ENCODE measurements around the gene PPL. TPM values are rescaled to one million over a fixed set of nuclear protein-coding genes. Genes with fewer than 3 reads are reported as not detected.

PPL gene
- total and polyA plus RNA-seq, 4 experiments from 2014 or later = 0.39 TPM; not detected in 3

DNA sequence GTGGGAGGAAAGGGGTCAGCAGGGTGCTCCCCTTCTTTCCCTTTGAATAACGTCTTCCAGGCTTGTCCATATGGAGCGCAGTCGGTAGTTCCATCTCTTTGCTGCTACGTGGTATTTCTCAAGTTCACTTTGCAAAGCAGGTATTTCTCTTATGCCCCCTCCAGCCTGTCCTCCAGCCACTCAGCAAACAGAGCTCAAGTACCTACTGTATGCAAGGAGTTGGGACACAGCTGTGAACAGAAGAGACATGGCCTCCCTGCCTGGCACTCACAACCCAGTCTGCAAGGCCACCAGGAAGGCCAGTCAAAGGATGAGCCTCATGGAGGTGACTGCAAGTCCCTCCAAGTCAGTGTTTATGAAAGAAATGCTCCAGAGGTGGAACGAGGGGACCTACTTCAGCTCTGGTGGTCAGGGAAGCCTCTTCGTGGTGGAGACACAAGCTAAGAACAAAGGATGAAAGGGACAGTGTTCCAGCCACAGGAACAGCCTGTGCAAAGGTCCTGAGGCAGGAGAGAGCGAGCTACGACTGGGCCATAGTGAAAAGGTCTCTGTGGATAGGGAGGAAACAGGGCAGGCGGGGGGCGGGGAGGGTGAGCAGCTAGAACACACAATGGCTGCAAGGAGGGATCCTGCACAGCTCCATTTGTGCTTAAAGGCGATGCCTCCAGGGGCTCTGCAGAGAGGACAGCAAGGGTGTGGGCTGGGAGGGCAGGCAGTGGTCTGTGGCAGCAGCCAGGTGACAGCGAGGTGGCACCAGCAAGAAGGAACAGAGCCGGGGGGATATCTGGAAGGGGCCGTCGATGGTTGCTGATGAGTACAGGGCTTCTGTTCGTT is 32.6 kb downstream of the PPL start:
- DNase-seq = no peak
- Histone ChIP-seq H3K27ac (ENCODE audit: low read depth, low read length) (no peak overlapping the region), H3K4me1 (ENCODE audit: insufficient read depth, low read length) (no peaks in the 10 kb centered on the region), H3K4me3 (ENCODE audit: low read length in 2 of 2) (no peak overlapping the region), H3K27me3 (ENCODE audit: insufficient read depth, low read length) (no peaks in the 10 kb centered on the region), H3K9me3 (ENCODE audit: control insufficient read depth in 1 of 2, low read length in 2 of 2) (no peaks in the 10 kb centered on the region), H3K36me3 (ENCODE audit: insufficient read depth, low read length) (no peaks in the 10 kb centered on the region)
- Mint-ChIP-seq H3K9me3 (peaks cover 0 to 3% (median 0%) of the 10 kb centered on the region in 8 donors), H3K27ac (no peak overlapping the region), H3K27me3 (peaks cover 15 to 16% of the 10 kb centered on the region in 2 donors), H3K4me3 (no peak overlapping the region), H3K4me1 (no peaks in the 10 kb centered on the region), H3K36me3 (no peaks in the 10 kb centered on the region)
- intact Hi-C loops (cut with micrococcal nuclease) = no loop called here
- ChIA-PET POLR2A (ENCODE audit: partially characterized antibody) (no interaction called here), CTCF (ENCODE audit: partially characterized antibody) (no interaction called here)

GRCh38 chr16:4902038-4902437 is 34.9 kb downstream of the PPL start:
- H3K4me3 ChIP-seq (ENCODE audit: low read length in 2 of 2) = no peak overlapping the region
- H3K4me1 Mint-ChIP-seq = no peaks in the 10 kb centered on the region
- H3K27me3 Mint-ChIP-seq = peaks cover 15 to 18% of the 10 kb centered on the region in 2 donors
- H3K27me3 ChIP-seq (ENCODE audit: insufficient read depth, low read length) = no peaks in the 10 kb centered on the region
- H3K27ac ChIP-seq (ENCODE audit: low read depth, low read length) = no peak overlapping the region
- H3K4me1 ChIP-seq (ENCODE audit: insufficient read depth, low read length) = no peaks in the 10 kb centered on the region
- H3K27ac Mint-ChIP-seq = no peak overlapping the region
- intact Hi-C loops (cut with micrococcal nuclease) = no loop called here
- no peaks in the 10 kb centered on the region for H3K36me3 Mint-ChIP-seq
- DNase-seq = no peak
- H3K36me3 ChIP-seq (ENCODE audit: insufficient read depth, low read length) = no peaks in the 10 kb centered on the region
- no peak overlapping the region for H3K4me3 Mint-ChIP-seq
- no peaks in the 10 kb centered on the region for H3K9me3 ChIP-seq (ENCODE audit: control insufficient read depth in 1 of 2, low read length in 2 of 2)
- peaks cover 0 to 8% (median under 1%) of the 10 kb centered on the region in 8 donors for H3K9me3 Mint-ChIP-seq
- ChIA-PET POLR2A (ENCODE audit: partially characterized antibody) (no interaction called here), CTCF (ENCODE audit: partially characterized antibody) (no interaction called here)

GRCh38 chr16:4900750-4901149 is 36.2 kb downstream of the PPL start:
- Mint-ChIP-seq H3K9me3 (peaks cover 0 to 8% (median under 1%) of the 10 kb centered on the region in 8 donors), H3K4me1 (no peaks in the 10 kb centered on the region), H3K27ac (no peak overlapping the region), H3K27me3 (peaks cover 15 to 21% of the 10 kb centered on the region in 2 donors), H3K4me3 (no peak overlapping the region), H3K36me3 (no peaks in the 10 kb centered on the region)
- H3K36me3 ChIP-seq (ENCODE audit: insufficient read depth, low read length) = no peaks in the 10 kb centered on the region
- intact Hi-C loops (cut with micrococcal nuclease) = no loop called here
- no peak for DNase-seq
- no peak overlapping the region for H3K27ac ChIP-seq (ENCODE audit: low read depth, low read length)
- no peaks in the 10 kb centered on the region for H3K27me3 ChIP-seq (ENCODE audit: insufficient read depth, low read length)
- no peak overlapping the region for H3K4me3 ChIP-seq (ENCODE audit: low read length in 2 of 2)
- POLR2A ChIA-PET (ENCODE audit: partially characterized antibody) = no interaction called here
- H3K4me1 ChIP-seq (ENCODE audit: insufficient read depth, low read length) = no peaks in the 10 kb centered on the region
- CTCF ChIA-PET (ENCODE audit: partially characterized antibody) = no interaction called here
- no peaks in the 10 kb centered on the region for H3K9me3 ChIP-seq (ENCODE audit: control insufficient read depth in 1 of 2, low read length in 2 of 2)

DNA sequence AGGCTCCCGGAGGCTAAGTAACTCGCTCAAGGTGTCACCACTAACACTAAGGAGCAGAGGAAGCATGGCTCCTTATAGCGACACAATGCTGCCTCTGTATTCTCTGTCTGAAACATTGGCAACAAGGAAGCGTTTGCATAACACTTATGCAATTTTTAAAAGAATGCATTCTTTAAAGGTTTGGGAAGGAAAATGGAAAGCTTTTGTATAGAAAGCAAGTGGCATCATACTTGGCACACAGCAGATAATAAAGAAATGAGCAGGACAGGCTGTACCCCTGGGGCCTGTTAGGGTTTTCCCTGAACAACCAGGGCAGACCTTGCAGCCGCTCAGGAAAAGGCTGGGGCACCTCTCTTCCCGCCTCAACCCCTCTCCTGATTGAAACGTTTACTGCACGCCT is 36.9 kb downstream of the PPL start:
- POLR2A ChIA-PET (ENCODE audit: partially characterized antibody) = no interaction called here
- Mint-ChIP-seq H3K9me3 (peaks cover 0 to 8% (median under 1%) of the 10 kb centered on the region in 8 donors), H3K27me3 (peaks cover 15% of the 10 kb centered on the region in 2 donors), H3K36me3 (no peaks in the 10 kb centered on the region), H3K4me3 (no peak overlapping the region), H3K27ac (no peak overlapping the region), H3K4me1 (no peaks in the 10 kb centered on the region)
- Histone ChIP-seq H3K4me3 (ENCODE audit: low read length in 2 of 2) (no peak overlapping the region), H3K36me3 (ENCODE audit: insufficient read depth, low read length) (no peaks in the 10 kb centered on the region), H3K9me3 (ENCODE audit: control insufficient read depth in 1 of 2, low read length in 2 of 2) (no peaks in the 10 kb centered on the region), H3K27ac (ENCODE audit: low read depth, low read length) (no peak overlapping the region), H3K4me1 (ENCODE audit: insufficient read depth, low read length) (no peaks in the 10 kb centered on the region), H3K27me3 (ENCODE audit: insufficient read depth, low read length) (no peaks in the 10 kb centered on the region)
- intact Hi-C loops (cut with micrococcal nuclease) = no loop called here
- CTCF ChIA-PET (ENCODE audit: partially characterized antibody) = no interaction called here
- DNase-seq = no peak

DNA sequence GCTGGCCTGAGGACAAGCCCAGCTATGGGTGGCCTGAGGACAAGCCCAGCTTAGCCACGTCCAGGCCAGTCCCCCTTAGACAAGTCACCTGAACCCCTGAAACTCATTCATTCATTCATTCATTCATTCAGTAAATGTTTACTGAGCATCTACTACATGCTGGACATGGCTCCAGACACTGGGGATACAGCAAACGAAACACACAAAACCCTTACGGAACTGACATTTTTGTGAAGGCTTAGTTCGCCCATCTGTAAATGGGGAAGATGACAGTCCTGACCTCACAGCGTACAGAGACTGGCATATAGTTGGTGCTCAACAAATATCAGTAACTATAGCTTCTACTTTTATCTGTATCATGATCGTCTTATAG is 37.5 kb downstream of the PPL start:
- H3K36me3 Mint-ChIP-seq = no peaks in the 10 kb centered on the region
- peaks cover 0 to 8% (median under 1%) of the 10 kb centered on the region in 8 donors for H3K9me3 Mint-ChIP-seq
- no peaks in the 10 kb centered on the region for H3K4me1 Mint-ChIP-seq
- H3K27ac ChIP-seq (ENCODE audit: low read depth, low read length) = no peak overlapping the region
- intact Hi-C loops (cut with micrococcal nuclease) = no loop called here
- CTCF ChIA-PET (ENCODE audit: partially characterized antibody) = no interaction called here
- POLR2A ChIA-PET (ENCODE audit: partially characterized antibody) = no interaction called here
- no peak overlapping the region for H3K4me3 Mint-ChIP-seq
- H3K36me3 ChIP-seq (ENCODE audit: insufficient read depth, low read length) = no peaks in the 10 kb centered on the region
- H3K27me3 Mint-ChIP-seq = peaks cover 12 to 15% of the 10 kb centered on the region in 2 donors
- no peak overlapping the region for H3K4me3 ChIP-seq (ENCODE audit: low read length in 2 of 2)
- no peaks in the 10 kb centered on the region for H3K4me1 ChIP-seq (ENCODE audit: insufficient read depth, low read length)
- H3K27ac Mint-ChIP-seq = no peak overlapping the region
- H3K9me3 ChIP-seq (ENCODE audit: control insufficient read depth in 1 of 2, low read length in 2 of 2) = no peaks in the 10 kb centered on the region
- DNase-seq = no peak
- no peaks in the 10 kb centered on the region for H3K27me3 ChIP-seq (ENCODE audit: insufficient read depth, low read length)

- CTCF ChIA-PET (ENCODE audit: partially characterized antibody) = no interaction called here
- POLR2A ChIA-PET (ENCODE audit: partially characterized antibody) = no interaction called here
- H3K4me1 Mint-ChIP-seq = no peaks in the 10 kb centered on the region
These were observed 38.0 kb downstream of the PPL start for GRCh38 chr16:4898811-4899473.

GRCh38 chr16:4897328-4897727 is 39.6 kb downstream of the PPL start:
- no peak overlapping the region for H3K27ac ChIP-seq (ENCODE audit: low read depth, low read length)
- no peaks in the 10 kb centered on the region for H3K9me3 ChIP-seq (ENCODE audit: control insufficient read depth in 1 of 2, low read length in 2 of 2)
- Mint-ChIP-seq H3K4me3 (no peak overlapping the region), H3K27ac (no peak overlapping the region), H3K9me3 (peaks cover 0 to 8% (median under 1%) of the 10 kb centered on the region in 8 donors), H3K4me1 (no peaks in the 10 kb centered on the region), H3K36me3 (no peaks in the 10 kb centered on the region), H3K27me3 (peaks cover 0 to 8% of the 10 kb centered on the region in 2 donors)
- no peaks in the 10 kb centered on the region for H3K36me3 ChIP-seq (ENCODE audit: insufficient read depth, low read length)
- CTCF ChIA-PET (ENCODE audit: partially characterized antibody) = no interaction called here
- DNase-seq = no peak
- POLR2A ChIA-PET (ENCODE audit: partially characterized antibody) = interaction anchor here (0.6 kb wide), 1 partner anchor 23 kb away, joined by 4 read pairs; no protein-coding TSS in a partner anchor
- intact Hi-C loops (cut with micrococcal nuclease) = no loop called here
- no peaks in the 10 kb centered on the region for H3K4me1 ChIP-seq (ENCODE audit: insufficient read depth, low read length)
- no peaks in the 10 kb centered on the region for H3K27me3 ChIP-seq (ENCODE audit: insufficient read depth, low read length)
- H3K4me3 ChIP-seq (ENCODE audit: low read length in 2 of 2) = no peak overlapping the region

More at GRCh38 chr16:4898811-4899473, 38.0 kb downstream of the PPL start:
- intact Hi-C loops (cut with micrococcal nuclease) = no loop called here
- Histone ChIP-seq H3K27me3 (ENCODE audit: insufficient read depth, low read length) (no peaks in the 10 kb centered on the region), H3K4me1 (ENCODE audit: insufficient read depth, low read length) (no peaks in the 10 kb centered on the region), H3K27ac (ENCODE audit: low read depth, low read length) (no peak overlapping the region), H3K4me3 (ENCODE audit: low read length in 2 of 2) (no peak overlapping the region), H3K36me3 (ENCODE audit: insufficient read depth, low read length) (no peaks in the 10 kb centered on the region), H3K9me3 (ENCODE audit: control insufficient read depth in 1 of 2, low read length in 2 of 2) (no peaks in the 10 kb centered on the region)
- no peaks in the 10 kb centered on the region for H3K36me3 Mint-ChIP-seq
- H3K27me3 Mint-ChIP-seq = peaks cover 6 to 11% of the 10 kb centered on the region in 2 donors
- peaks cover 0 to 8% (median under 1%) of the 10 kb centered on the region in 8 donors for H3K9me3 Mint-ChIP-seq
- H3K27ac Mint-ChIP-seq = no peak overlapping the region
- H3K4me3 Mint-ChIP-seq = no peak overlapping the region
- no peak for DNase-seq
